ENCODE measurements around the gene MPC1L. TPM values are rescaled to one million over a fixed set of nuclear protein-coding genes. Genes with fewer than 3 reads are reported as not detected.

Gene MPC1L
- polyA plus RNA-seq, 1 donor (not counting 4 experiments of a cell fraction or from before 2014, with no cell fraction given) = not detected

DNA sequence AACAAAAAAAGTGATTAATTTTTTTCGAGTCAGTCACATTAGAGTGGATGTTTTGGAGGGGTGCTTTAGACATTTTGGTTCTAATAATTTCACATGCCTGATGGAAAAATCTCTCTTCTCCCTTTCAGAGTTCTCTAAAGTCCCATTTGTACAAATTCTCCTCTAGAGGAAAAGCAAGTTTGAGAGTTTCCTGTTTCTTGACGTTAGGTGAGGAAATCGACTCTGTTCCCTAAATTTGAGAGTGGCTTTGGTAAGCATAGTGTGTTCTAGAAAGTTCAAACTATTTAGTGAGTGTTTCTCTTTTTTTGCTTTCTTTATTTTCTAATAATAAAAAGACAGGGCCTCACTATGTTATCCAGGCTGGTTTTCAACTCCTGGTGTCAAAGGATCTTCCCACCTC, 44.1 kb upstream of the MPC1L start:
- Histone ChIP-seq H4K20me1 (ENCODE audit: control insufficient read depth, extremely low read depth, insufficient read depth, low read length) (no peaks in the 10 kb centered on the region), H3K9ac (ENCODE audit: control insufficient read depth, extremely low read depth, insufficient read depth, low read length) (no peak overlapping the region), H3K4me1 (ENCODE audit: control insufficient read depth, extremely low read depth, insufficient read depth, low read length) (peaks cover 5% of the 10 kb centered on the region), H3K4me3 (ENCODE audit: control insufficient read depth in 2 of 3, extremely low read depth in 1 of 3, insufficient read depth in 2 of 3, low read depth in 1 of 3, low read length in 3 of 3) (no peak overlapping the region), H3K9me3 (ENCODE audit: control insufficient read depth, low read depth, low read length) (no peaks in the 10 kb centered on the region), H3K9me1 (ENCODE audit: control insufficient read depth, extremely low read depth, insufficient read depth, low read length) (no peaks in the 10 kb centered on the region), H3K36me3 (ENCODE audit: control insufficient read depth in 2 of 2, extremely low read depth in 1 of 2, insufficient read depth in 2 of 2, low read length in 2 of 2) (no peaks in the 10 kb centered on the region), H2AFZ (ENCODE audit: control insufficient read depth, low read length) (no peak overlapping the region), H3K27me3 (ENCODE audit: control insufficient read depth, extremely low read depth, insufficient read depth, low read length) (no peaks in the 10 kb centered on the region), H3K27ac (ENCODE audit: control insufficient read depth, insufficient read depth, low read length) (no peak overlapping the region), H3K4me2 (ENCODE audit: control insufficient read depth, extremely low read depth, insufficient read depth, low read depth, low read length) (no peak overlapping the region), H3K79me2 (ENCODE audit: control insufficient read depth, insufficient read depth, low read length) (peaks cover 25% of the 10 kb centered on the region)
- dilution Hi-C loops (cut with MboI; ENCODE audit: extremely low pct_ligation_motif_present, low sequenced_read_pairs) = no loop called here
- no peak for DNase-seq (ENCODE audit: low read depth, low spot score)
- no peak for FAIRE-seq
- TF ChIP-seq, protein P1, sequence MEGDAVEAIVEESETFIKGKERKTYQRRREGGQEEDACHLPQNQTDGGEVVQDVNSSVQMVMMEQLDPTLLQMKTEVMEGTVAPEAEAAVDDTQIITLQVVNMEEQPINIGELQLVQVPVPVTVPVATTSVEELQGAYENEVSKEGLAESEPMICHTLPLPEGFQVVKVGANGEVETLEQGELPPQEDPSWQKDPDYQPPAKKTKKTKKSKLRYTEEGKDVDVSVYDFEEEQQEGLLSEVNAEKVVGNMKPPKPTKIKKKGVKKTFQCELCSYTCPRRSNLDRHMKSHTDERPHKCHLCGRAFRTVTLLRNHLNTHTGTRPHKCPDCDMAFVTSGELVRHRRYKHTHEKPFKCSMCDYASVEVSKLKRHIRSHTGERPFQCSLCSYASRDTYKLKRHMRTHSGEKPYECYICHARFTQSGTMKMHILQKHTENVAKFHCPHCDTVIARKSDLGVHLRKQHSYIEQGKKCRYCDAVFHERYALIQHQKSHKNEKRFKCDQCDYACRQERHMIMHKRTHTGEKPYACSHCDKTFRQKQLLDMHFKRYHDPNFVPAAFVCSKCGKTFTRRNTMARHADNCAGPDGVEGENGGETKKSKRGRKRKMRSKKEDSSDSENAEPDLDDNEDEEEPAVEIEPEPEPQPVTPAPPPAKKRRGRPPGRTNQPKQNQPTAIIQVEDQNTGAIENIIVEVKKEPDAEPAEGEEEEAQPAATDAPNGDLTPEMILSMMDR (optimal IDR thresholded peaks at IDR 0.05 in 1 of 3, IDR thresholded peaks at IDR 0.05 in 1 of 3, conservative IDR thresholded peaks at IDR 0.05 in 1 of 3; ENCODE audit: extremely low read depth in 1 of 3, insufficient read depth in 2 of 3, low read length in 3 of 3) = no peak
- no peak for TF ChIP-seq EZH2 (IDR thresholded peaks at IDR 0.05; ENCODE audit: low read length)

DNA sequence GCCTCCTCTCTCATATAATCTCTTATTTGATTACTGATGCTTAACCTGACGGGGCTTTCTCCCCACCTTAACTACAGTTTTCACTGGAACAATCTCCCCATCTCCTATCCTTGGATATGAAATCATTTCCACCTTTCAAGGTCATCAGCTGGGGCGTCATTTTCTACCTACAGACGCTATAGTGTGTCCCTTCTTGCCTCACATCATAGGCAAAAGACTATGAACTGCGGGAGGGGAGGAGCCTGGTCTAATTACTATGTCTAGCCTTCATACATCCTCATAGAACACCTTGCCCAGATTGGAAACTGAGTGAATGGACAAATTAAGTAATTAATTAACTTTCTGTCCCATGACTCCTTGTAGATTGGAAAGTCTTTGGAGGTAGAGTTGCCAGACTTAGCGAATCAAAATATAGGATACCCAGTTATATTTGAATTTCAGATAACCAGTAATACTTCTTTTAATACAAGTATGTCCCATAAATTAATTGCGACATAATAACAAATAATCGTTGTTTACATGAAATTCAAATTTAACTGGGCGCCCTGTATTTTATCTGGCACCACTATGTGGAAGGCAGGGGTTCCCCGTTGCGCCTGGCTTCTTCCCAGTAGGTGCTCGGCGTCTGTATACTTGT, 43.2 kb upstream of the MPC1L start:
- peaks cover 25% of the 10 kb centered on the region for H3K79me2 ChIP-seq (ENCODE audit: control insufficient read depth, insufficient read depth, low read length)
- FAIRE-seq = no peak
- peak overlapping the region; percentile 71 for H3K4me2 ChIP-seq (ENCODE audit: control insufficient read depth, extremely low read depth, insufficient read depth, low read depth, low read length)
- TF ChIP-seq, protein P1 (optimal IDR thresholded peaks at IDR 0.05 in 1 of 3, IDR thresholded peaks at IDR 0.05 in 1 of 3, conservative IDR thresholded peaks at IDR 0.05 in 1 of 3; ENCODE audit: extremely low read depth in 1 of 3, insufficient read depth in 2 of 3, low read length in 3 of 3) = no peak
- TF ChIP-seq EZH2 (IDR thresholded peaks at IDR 0.05; ENCODE audit: low read length) = no peak
- dilution Hi-C loops (cut with MboI; ENCODE audit: extremely low pct_ligation_motif_present, low sequenced_read_pairs) = no loop called here
- no peaks in the 10 kb centered on the region for H3K9me3 ChIP-seq (ENCODE audit: control insufficient read depth, low read depth, low read length)
- peak overlapping the region; percentile 59 to 74 (median 67) for H3K4me3 ChIP-seq (ENCODE audit: control insufficient read depth in 2 of 3, extremely low read depth in 1 of 3, insufficient read depth in 2 of 3, low read depth in 1 of 3, low read length in 3 of 3)
- no peaks in the 10 kb centered on the region for H3K36me3 ChIP-seq (ENCODE audit: control insufficient read depth in 2 of 2, extremely low read depth in 1 of 2, insufficient read depth in 2 of 2, low read length in 2 of 2)
- no peaks in the 10 kb centered on the region for H4K20me1 ChIP-seq (ENCODE audit: control insufficient read depth, extremely low read depth, insufficient read depth, low read length)
- DNase-seq (ENCODE audit: low read depth, low spot score) = no peak
- peak overlapping the region; percentile 94 for H2AFZ ChIP-seq (ENCODE audit: control insufficient read depth, low read length)
- no peaks in the 10 kb centered on the region for H3K9me1 ChIP-seq (ENCODE audit: control insufficient read depth, extremely low read depth, insufficient read depth, low read length)
- peaks cover 5% of the 10 kb centered on the region for H3K4me1 ChIP-seq (ENCODE audit: control insufficient read depth, extremely low read depth, insufficient read depth, low read length)
- H3K9ac ChIP-seq (ENCODE audit: control insufficient read depth, extremely low read depth, insufficient read depth, low read length) = peak overlapping the region; percentile 76
- peak overlapping the region; percentile 61 for H3K27ac ChIP-seq (ENCODE audit: control insufficient read depth, insufficient read depth, low read length)
- H3K27me3 ChIP-seq (ENCODE audit: control insufficient read depth, extremely low read depth, insufficient read depth, low read length) = no peaks in the 10 kb centered on the region
